K562 (cell line): ENCODE results near the gene NPAS2. TPM values are rescaled to one million over a fixed set of nuclear protein-coding genes. Genes with fewer than 3 reads are reported as not detected.

ENCODE experiments used
- ATAC-seq: fragments of 200-7000 bp; cut with Tn5 transposase; 3 replicates; pipeline ENCODE4 v1.9.1; 2020; ENCODE audit warnings: moderate library complexity
- BruUV-seq: library from RNA; stranded (reverse); fragments of 400-500 nt; replicated peaks from 2 replicates; lab custom pipeline; 2021; lab: Mats Ljungman, UMichigan
- CTCF ChIA-PET: fragments of 300-600 bp; formaldehyde crosslinking; extraction: SDS; loops from one replicate; lab custom pipeline; 2021; ENCODE audit warnings: low intra/inter-chr PET ratio; lab: Yijun Ruan, JAX
- POLR2A ChIA-PET: fragments of 300-600, 350-650 bp; sonication (Branson Sonifier 250); formaldehyde crosslinking; extraction: SDS; loops from one replicate; lab custom pipeline; 2021; ENCODE audit warnings: antibody characterized with exemption, inconsistent platforms; lab: Yijun Ruan, JAX
- DNase-seq, 4 experiments: peaks; one replicate each; pipeline versions ENCODE4 v3.0.0 to v3.0.0-alpha.2; 2011 to 2018; ENCODE audit warnings: low spot score in 3 of 4, mixed read lengths in 3 of 4; ENCODE audit errors: extremely low read depth in 1 of 4
- FAIRE-seq: peaks from 2 replicates; lab custom pipeline; 2011; peaks lifted over from hg19 to GRCh38; lab: Jason Lieb, UNC
- H2AFZ ChIP-seq: 2 replicates; pipeline ENCODE4 v1.6.0; 2011; ENCODE audit warnings: low read depth, low read length, control low read depth, inconsistent platforms
- H3K27ac ChIP-seq: fragments of 200-600 bp; 3 replicates; pipeline ENCODE4 v1.8.0; 2011; ENCODE audit warnings: low read depth, mild to moderate bottlenecking, control low read depth, inconsistent platforms, low read length, moderate library complexity, mixed read lengths; ENCODE audit errors: extremely low read depth
- H3K27me3 ChIP-seq, 2 experiments: fragments of 300-600 bp in 1 of 2; 2 replicates in 1 of 2; 3 replicates in 1 of 2; pipeline versions ENCODE4 v1.6.0 to v1.8.0; 2011; ENCODE audit warnings: inconsistent platforms in 2 of 2, low read length in 2 of 2, mild to moderate bottlenecking in 1 of 2, mixed read lengths in 1 of 2, moderate library complexity in 1 of 2; ENCODE audit not compliant: control insufficient read depth in 2 of 2, insufficient read depth in 2 of 2
- H3K36me3 ChIP-seq: fragments of 300-600 bp; 3 replicates; pipeline ENCODE4 v1.8.0; 2011; ENCODE audit warnings: mild to moderate bottlenecking, low read length, inconsistent platforms; ENCODE audit not compliant: control insufficient read depth, insufficient read depth
- H3K4me1 ChIP-seq, 2 experiments: fragments of 200-600 bp in 1 of 2; replicated peaks in 1 of 2; 2 replicates in 1 of 2; 3 replicates in 1 of 2; pipeline versions ENCODE4 v1.5.1 to v1.8.0; 2011; ENCODE audit warnings: inconsistent platforms in 2 of 2, low read length in 2 of 2, mild to moderate bottlenecking in 1 of 2, mixed read lengths in 1 of 2, moderate library complexity in 1 of 2; ENCODE audit not compliant: control insufficient read depth in 2 of 2, insufficient read depth in 2 of 2
- H3K4me2 ChIP-seq: 2 replicates; pipeline ENCODE4 v1.6.1; 2011; ENCODE audit warnings: low read length, control low read depth, inconsistent platforms, mixed read lengths; ENCODE audit not compliant: insufficient read depth
- H3K4me3 ChIP-seq: fragments of 200-600 bp; sonication (generic), shearing (Covaris generic); 2 replicates; pipeline ENCODE4 v1.5.1; 2016; ENCODE audit warnings: control low read depth, inconsistent platforms
- H3K79me2 ChIP-seq: fragments of 200-600 bp; 3 replicates; pipeline ENCODE4 v1.8.0; 2011; ENCODE audit warnings: low read length, inconsistent platforms; ENCODE audit not compliant: control insufficient read depth, insufficient read depth
- H3K9ac ChIP-seq, 2 experiments: 2 replicates each; pipeline versions ENCODE4 v1.6.0 to v1.6.1; 2011; ENCODE audit warnings: low read depth in 2 of 2, low read length in 2 of 2, control low read depth in 1 of 2, inconsistent platforms in 1 of 2, mild to moderate bottlenecking in 1 of 2, mixed read lengths in 1 of 2; ENCODE audit not compliant: insufficient read depth in 1 of 2
- H3K9me1 ChIP-seq: one replicate; pipeline ENCODE4 v1.6.0; 2011; ENCODE audit warnings: inconsistent platforms, mild to moderate bottlenecking, low read length, moderate library complexity; ENCODE audit not compliant: control insufficient read depth, insufficient read depth
- H3K9me3 ChIP-seq: replicated peaks from 2 replicates; pipeline ENCODE4 v1.5.1; 2011; ENCODE audit warnings: low read depth, low read length, inconsistent platforms; ENCODE audit not compliant: control insufficient read depth, insufficient read depth
- H4K20me1 ChIP-seq: replicated peaks from 2 replicates; pipeline ENCODE4 v1.6.1; 2011; ENCODE audit warnings: low read length, inconsistent platforms, mixed read lengths; ENCODE audit not compliant: control insufficient read depth, insufficient read depth
- BCL6 ChIP-seq: fragments of 250-450 bp; sonication (Bioruptor Pico); IDR thresholded peaks from 2 replicates; pipeline ENCODE4 v1.4.0; 2020
- DEAF1 ChIP-seq: fragments of 450-650 bp; formaldehyde crosslinking; IDR thresholded peaks from 2 replicates; pipeline ENCODE4 v1.4.0; 2020; ENCODE audit warnings: mild to moderate bottlenecking, moderate library complexity
- FIP1L1 ChIP-seq: fragments of 200-400 bp; formaldehyde crosslinking; IDR thresholded peaks from 2 replicates; pipeline ENCODE4 v1.6.1; 2018; ENCODE audit warnings: mild to moderate bottlenecking, low read depth, low read length; ENCODE audit not compliant: poor library complexity, severe bottlenecking
- KDM2B ChIP-seq: fragments of 250-450 bp; sonication (Bioruptor Pico); IDR thresholded peaks from 2 replicates; pipeline ENCODE4 v1.8.0; 2021; ENCODE audit warnings: mild to moderate bottlenecking, moderate library complexity
- MAFG ChIP-seq: fragments of 450-650 bp; conservative IDR thresholded peaks from 2 replicates; pipeline ENCODE4 v1.6.1; 2016; ENCODE audit warnings: missing genetic modification characterization, missing compliant biosample characterization
- PHF20 ChIP-seq: fragments of 450-650 bp; IDR thresholded peaks from 2 replicates; pipeline ENCODE4 v1.6.1; 2018; ENCODE audit not compliant: partially characterized antibody
- POLR2H ChIP-seq: IDR thresholded peaks from 2 replicates; pipeline ENCODE4 v1.6.1; 2016; ENCODE audit warnings: missing genetic modification characterization, low read depth, mild to moderate bottlenecking, control low read depth, missing compliant biosample characterization, moderate library complexity
- RB1 ChIP-seq: fragments of 450-650 bp; IDR thresholded peaks from 2 replicates; pipeline ENCODE4 v1.6.1; 2017; ENCODE audit warnings: low read depth, mild to moderate bottlenecking
- SAP30 ChIP-seq: fragments of 200-600 bp; sonication (generic); IDR thresholded peaks from 2 replicates; pipeline ENCODE4 v1.6.1; 2012; ENCODE audit warnings: borderline replicate concordance, low read depth, mild to moderate bottlenecking, moderate library complexity, low read length, control low read depth, inconsistent platforms; ENCODE audit not compliant: insufficient read depth, poor library complexity, severe bottlenecking
- U2AF1 ChIP-seq: fragments of 200-400 bp; formaldehyde crosslinking; optimal IDR thresholded peaks from 2 replicates; pipeline ENCODE3; 2017; ENCODE audit warnings: mild to moderate bottlenecking, low read depth, low read length, moderate library complexity
- U2AF2 ChIP-seq: fragments of 200-400 bp; formaldehyde crosslinking; optimal IDR thresholded peaks from 2 replicates; pipeline ENCODE3; 2017; ENCODE audit warnings: low read depth, mild to moderate bottlenecking, low read length
- ZNF785 ChIP-seq: fragments of 250-450 bp; sonication (Bioruptor Pico); IDR thresholded peaks from 2 replicates; pipeline ENCODE4 v1.4.0; 2020; ENCODE audit warnings: mild to moderate bottlenecking
- ZNF79 ChIP-seq: fragments of 250-450 bp; sonication (Bioruptor Pico); IDR thresholded peaks from 2 replicates; pipeline ENCODE4 v1.4.0; 2020; ENCODE audit warnings: low read depth, mild to moderate bottlenecking, moderate library complexity
- ZZZ3 ChIP-seq: fragments of 450-650 bp; IDR thresholded peaks from 2 replicates; pipeline ENCODE4 v1.6.1; 2016; ENCODE audit warnings: antibody characterized with exemption, mild to moderate bottlenecking, moderate library complexity
- WGBS: fragments of 100-300 bp; shearing (Covaris generic); methylation state at CpG from one replicate; pipeline ENCODE4 v1.1.6; 2016; ENCODE audit warnings: low coverage, mixed read lengths; ENCODE audit not compliant: insufficient coverage; ENCODE audit errors: missing lambda C conversion rate; 5-methylcytosine and 5-hydroxymethylcytosine counted together
- in situ Hi-C: fragments of 300-500 bp; cut with MboI; formaldehyde crosslinking; loops from 4 replicates; pipeline ENCODE4 v1.15.0; 2018; ENCODE audit warnings: inconsistent platforms, mixed read lengths
- intact Hi-C: fragments of 100-400 bp; cut with micrococcal nuclease; formaldehyde crosslinking; loops from 2 replicates; pipeline ENCODE4 v1.14.2; 2022
- polyA plus RNA-seq, 8 experiments: library from polyadenylated mRNA; depleted of rRNA in 4 of 8; stranded (reverse) in 5 of 8; unstranded in 3 of 8; fragments of >200 nt; fragmentation: Nextera tagmentation in 2 of 8; fragmentation: Illumina TruSeq in 1 of 8; extraction: Ambion mirVana in 2 of 8; extraction: Trizol in 1 of 8; gene quantifications; 2 replicates each; pipeline versions ENCODE4 v1.2.1 to v1.2.3, GENCODE V29; 2011 to 2014; ENCODE audit warnings: inconsistent platforms in 1 of 8, missing spikeins in 1 of 8
- total RNA-seq, 7 experiments: library from RNA; depleted of rRNA in 6 of 7; stranded (reverse); fragments of >200 nt in 6 of 7; fragmentation: Illumina TruSeq in 2 of 7; extraction: Trizol in 2 of 7; gene quantifications; 2 replicates each; pipeline versions ENCODE4 v1.2.1 to v1.2.3, GENCODE V29; 2011 to 2021; ENCODE audit warnings: low replicate concordance in 1 of 7
- TF ChIP-seq, protein P1 (sequence below): fragments of 250-450 bp; sonication (Bioruptor Pico); IDR thresholded peaks from 2 replicates; pipeline ENCODE4 v1.5.0; 2022; ENCODE audit warnings: mild to moderate bottlenecking

Gene NPAS2
- total and polyA plus RNA-seq, 9 of the 15 experiments (the other 6 are each of a cell fraction or from before 2014, with no cell fraction given), result 0.06 to 0.29 (median 0.07) TPM; not detected in 5

DNA sequence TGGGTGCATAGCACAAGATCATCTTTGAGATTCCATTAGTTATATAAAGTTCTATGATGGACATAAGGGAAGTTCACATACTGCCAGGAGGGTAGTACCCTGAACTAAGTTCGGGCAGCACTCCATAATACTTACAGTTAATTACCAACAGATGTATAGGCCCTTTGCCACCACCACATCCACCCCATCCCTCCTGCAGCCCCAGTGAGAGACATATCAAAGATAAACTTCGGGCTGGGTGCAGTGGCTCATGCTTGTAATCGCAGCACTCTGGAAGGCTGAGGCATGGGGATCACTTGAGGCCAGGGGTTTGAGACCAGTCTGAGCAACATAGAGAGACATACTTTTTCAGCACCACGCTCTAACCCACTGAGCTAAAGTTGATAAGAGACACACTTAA lies 46.4 kb upstream of the NPAS2 start:
- ATAC-seq, result no peak
- in situ Hi-C loops, result no loop called here
- FAIRE-seq, result no peak
- Histone ChIP-seq H3K9ac (no peak overlapping the region), H3K4me1 (no peaks in the 10 kb centered on the region), H3K9me3 (no peaks in the 10 kb centered on the region), H4K20me1 (no peaks in the 10 kb centered on the region), H3K27me3 (peaks cover 3 to 21% of the 10 kb centered on the region in 2 experiments; a peak in 3 of 5 replicates), H3K4me2 (no peak overlapping the region), H3K9me1 (no peaks in the 10 kb centered on the region), H2AFZ (no peak overlapping the region), H3K79me2 (no peaks in the 10 kb centered on the region), H3K27ac (no peak overlapping the region), H3K4me3 (no peak overlapping the region), H3K36me3 (no peaks in the 10 kb centered on the region)
- no TSS peak for BruUV-seq
- ChIA-PET POLR2A (interaction anchor here (0.6 kb wide), 1 partner anchor 242 kb away, joined by 3 read pairs; no protein-coding TSS in a partner anchor), CTCF (interaction anchor here (0.6 kb wide), 1 partner anchor 758 kb away, joined by 3 read pairs; no protein-coding TSS in a partner anchor)
- WGBS, result 4% methylated on average over 4 of the region's 4 CpGs
- TF ChIP-seq POLR2H (tag) (no peak), U2AF2 (no peak), U2AF1 (no peak), FIP1L1 (no peak), ZNF785 (CRISPR knock-in tag) (no peak), DEAF1 (CRISPR knock-in tag) (no peak), MAFG (tag) (no peak), KDM2B (CRISPR knock-in tag) (no peak), RB1 (no peak), ZZZ3 (no peak), ZNF79 (no peak), SAP30 (no peak), BCL6 (no peak), PHF20 (no peak)
- TF ChIP-seq, protein P1, sequence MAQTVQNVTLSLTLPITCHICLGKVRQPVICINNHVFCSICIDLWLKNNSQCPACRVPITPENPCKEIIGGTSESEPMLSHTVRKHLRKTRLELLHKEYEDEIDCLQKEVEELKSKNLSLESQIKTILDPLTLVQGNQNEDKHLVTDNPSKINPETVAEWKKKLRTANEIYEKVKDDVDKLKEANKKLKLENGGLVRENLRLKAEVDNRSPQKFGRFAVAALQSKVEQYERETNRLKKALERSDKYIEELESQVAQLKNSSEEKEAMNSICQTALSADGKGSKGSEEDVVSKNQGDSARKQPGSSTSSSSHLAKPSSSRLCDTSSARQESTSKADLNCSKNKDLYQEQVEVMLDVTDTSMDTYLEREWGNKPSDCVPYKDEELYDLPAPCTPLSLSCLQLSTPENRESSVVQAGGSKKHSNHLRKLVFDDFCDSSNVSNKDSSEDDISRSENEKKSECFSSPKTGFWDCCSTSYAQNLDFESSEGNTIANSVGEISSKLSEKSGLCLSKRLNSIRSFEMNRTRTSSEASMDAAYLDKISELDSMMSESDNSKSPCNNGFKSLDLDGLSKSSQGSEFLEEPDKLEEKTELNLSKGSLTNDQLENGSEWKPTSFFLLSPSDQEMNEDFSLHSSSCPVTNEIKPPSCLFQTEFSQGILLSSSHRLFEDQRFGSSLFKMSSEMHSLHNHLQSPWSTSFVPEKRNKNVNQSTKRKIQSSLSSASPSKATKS, result no peak
- DNase-seq, result no peak
- intact Hi-C loops, result no loop called here
